ENCODE results near the gene RCCD1. TPM values are rescaled to one million over a fixed set of nuclear protein-coding genes. Genes with fewer than 3 reads are reported as not detected.
A peak's percentile ranks its signal among the peaks of the same experiment; 100 is the strongest.

The RCCD1 gene
- total and polyA plus RNA-seq, 2 donors (not counting 1 experiment from before 2014, with no cell fraction given), result 11.0 to 20.5 TPM

GRCh38 chr15:90953947-90954711, 555 bp upstream of the RCCD1 start:
- H2AFZ ChIP-seq (ENCODE audit: insufficient read depth, low read depth, low read length, poor library complexity, severe bottlenecking), result peak overlapping the region; percentile 95
- POLR2A ChIA-PET, result interaction anchor here (0.6 to 1.4 kb wide), 7 partner anchors 17 to 43 kb away, joined by 3 to 12 read pairs (median 5); partner anchors contain the start of genes HDDC3 and UNC45A
- peak overlapping the region; percentile 97 for H3K27ac ChIP-seq (ENCODE audit: low read length in 2 of 2)
- CTCF ChIA-PET, result interaction anchor here (1.3 to 8.7 kb wide), 9 partner anchors 12 to 318 kb away, joined by 3 to 118 read pairs (median 7); partner anchors contain the start of genes HDDC3, UNC45A and VPS33B
- no peaks in the 10 kb centered on the region for H3K27me3 ChIP-seq (replicated peaks in 1 of 4; ENCODE audit: control extremely low read depth in 1 of 4, control insufficient read depth in 3 of 4, insufficient read depth in 4 of 4, low read length in 3 of 4)
- H4K20me1 ChIP-seq (ENCODE audit: control insufficient read depth, insufficient read depth, low read length, poor library complexity, severe bottlenecking), result peaks cover 12% of the 10 kb centered on the region
- peak overlapping the region; percentile 89 for H3K4me2 ChIP-seq (replicated peaks; ENCODE audit: low read depth, low read length, poor library complexity, severe bottlenecking)
- Mint-ChIP-seq H3K27ac (peak overlapping the region; percentile 92), H3K4me1 (peaks cover 21% of the 10 kb centered on the region), H3K4me3 (peak overlapping the region; percentile 90), H3K27me3 (no peaks in the 10 kb centered on the region), H3K9me3 (ENCODE audit: insufficient read depth) (no peaks in the 10 kb centered on the region)
- 56% methylated on average over 6 of the region's 16 CpGs for WGBS (ENCODE audit: insufficient coverage)
- H3K4me3 ChIP-seq (ENCODE audit: control extremely low read depth in 1 of 5, extremely low read depth in 1 of 5, insufficient read depth in 1 of 5, low read depth in 2 of 5, low read length in 4 of 5), result peak overlapping the region in 4 of 5 experiments; percentile 85 to 93 (median 89)
- H3K79me2 ChIP-seq (ENCODE audit: control insufficient read depth, insufficient read depth, low read length), result peaks cover 13% of the 10 kb centered on the region
- H3K9ac ChIP-seq (ENCODE audit: low read length), result peak overlapping the region; percentile 97
- peaks cover 16 to 24% of the 10 kb centered on the region in 2 donors for H3K4me1 ChIP-seq (ENCODE audit: control insufficient read depth in 2 of 2, insufficient read depth in 2 of 2, low read length in 2 of 2)
- DNase-seq (no peak), ATAC-seq (ENCODE audit: low read depth) (no peak)
- no peaks in the 10 kb centered on the region for H3K9me3 ChIP-seq (ENCODE audit: control extremely low read depth in 1 of 3, control insufficient read depth in 2 of 3, insufficient read depth in 1 of 3, low read length in 2 of 3)
- intact Hi-C loops (cut with micrococcal nuclease), result loop anchor here (1.0 to 2.0 kb wide), 3 partner anchors 19 to 40 kb away; partner anchors contain the start of genes PRC1 and UNC45A
- TF ChIP-seq EZH2 (IDR thresholded peaks at IDR 0.05; ENCODE audit: borderline replicate concordance, insufficient read depth, low read depth, low read length, poor library complexity, severe bottlenecking) (no peak), CTCF (IDR thresholded peaks at IDR 0.05) (no peak)
- peaks cover 0 to 33% of the 10 kb centered on the region in 2 experiments for H3K36me3 ChIP-seq (replicated peaks in 1 of 2; ENCODE audit: control extremely low read depth in 1 of 2, control insufficient read depth in 1 of 2, extremely low read depth in 1 of 2, insufficient read depth in 2 of 2, low read length in 1 of 2)
